HEK293 (cell line): ENCODE results near the gene KIF25.

ENCODE experiments used
- CTCF ChIA-PET: fragments of 350-600 bp; formaldehyde crosslinking; extraction: SDS; loops from one replicate; lab custom pipeline; 2021; ENCODE audit warnings: antibody characterized with exemption; lab: Yijun Ruan, JAX
- POLR2A ChIA-PET: fragments of 300-600 bp; formaldehyde crosslinking; extraction: SDS; loops from one replicate; lab custom pipeline; 2020; ENCODE audit warnings: antibody characterized with exemption, inconsistent platforms; lab: Yijun Ruan, JAX
- H3K27ac ChIP-seq: fragments of 200-500 bp; sonication (Bioruptor generic); 2 replicates; pipeline ENCODE4 v1.5.1; 2014; ENCODE audit warnings: low read depth, low read length, control low read depth, inconsistent platforms; ENCODE audit errors: extremely low read depth
- H3K36me3 ChIP-seq, 2 experiments: fragments of 200-500 bp in 1 of 2; sonication (Bioruptor generic) in 1 of 2; 1 replicate in 1 of 2; 2 replicates in 1 of 2; pipeline ENCODE4 v1.5.1; 2014 to 2017; ENCODE audit warnings: inconsistent platforms in 2 of 2, low read length in 2 of 2; ENCODE audit not compliant: control insufficient read depth in 2 of 2, insufficient read depth in 1 of 2
- H3K4me1 ChIP-seq: fragments of 200-500 bp; sonication (Bioruptor generic); 2 replicates; pipeline ENCODE4 v1.5.1; 2014; ENCODE audit warnings: mild to moderate bottlenecking, low read length, inconsistent platforms; ENCODE audit not compliant: control insufficient read depth, insufficient read depth
- H3K4me3 ChIP-seq: 2 replicates; pipeline ENCODE4 v1.5.1; 2011; ENCODE audit warnings: low read depth, mild to moderate bottlenecking, control low read depth, low read length, moderate library complexity
- H3K9me3 ChIP-seq: fragments of 200-500 bp; sonication (Bioruptor generic); 2 replicates; pipeline ENCODE4 v1.5.1; 2014; ENCODE audit warnings: low read depth, low read length, inconsistent platforms; ENCODE audit not compliant: control insufficient read depth, insufficient read depth
- KLF7 ChIP-seq: fragments of 450-650 bp; formaldehyde crosslinking; IDR thresholded peaks from 2 replicates; pipeline ENCODE4 v1.5.1; 2016; ENCODE audit warnings: missing biosample characterization, missing genetic modification characterization, borderline replicate concordance
- PATZ1 ChIP-seq: fragments of 450-650 bp; formaldehyde crosslinking; IDR thresholded peaks from 2 replicates; pipeline ENCODE4 v1.5.1; 2016; ENCODE audit warnings: missing biosample characterization, missing genetic modification characterization
- PRDM4 ChIP-seq: fragments of 450-650 bp; formaldehyde crosslinking; IDR thresholded peaks from 2 replicates; pipeline ENCODE4 v1.5.1; 2017; ENCODE audit warnings: missing biosample characterization, missing genetic modification characterization
- TCF7L2 ChIP-seq: IDR thresholded peaks from 2 replicates; pipeline ENCODE4 v1.6.1; 2011; ENCODE audit warnings: low read depth, mild to moderate bottlenecking, inconsistent platforms, low read length, moderate library complexity, borderline replicate concordance
- YY2 ChIP-seq: fragments of 450-650 bp; formaldehyde crosslinking; IDR thresholded peaks from 2 replicates; pipeline ENCODE4 v1.5.1; 2016; ENCODE audit warnings: missing biosample characterization, missing genetic modification characterization
- ZBTB44 ChIP-seq: fragments of 450-650 bp; IDR thresholded peaks from 2 replicates; pipeline ENCODE4 v1.5.1; 2018; ENCODE audit warnings: missing biosample characterization, mild to moderate bottlenecking, missing genetic modification characterization
- ZFP69B ChIP-seq: fragments of 450-650 bp; formaldehyde crosslinking; IDR thresholded peaks from 2 replicates; pipeline ENCODE4 v1.5.1; 2016; ENCODE audit warnings: missing biosample characterization, missing genetic modification characterization
- ZIC2 ChIP-seq: fragments of 450-650 bp; formaldehyde crosslinking; IDR thresholded peaks from 2 replicates; pipeline ENCODE4 v1.5.1; 2016; ENCODE audit warnings: missing biosample characterization, missing genetic modification characterization
- ZNF146 ChIP-seq: fragments of 450-650 bp; formaldehyde crosslinking; IDR thresholded peaks from 2 replicates; pipeline ENCODE4 v1.5.1; 2016; ENCODE audit warnings: missing biosample characterization, missing genetic modification characterization
- ZNF274 ChIP-seq, 2 experiments: fragments of 200-500 bp in 1 of 2; fragments of 450-650 bp in 1 of 2; sonication (Bioruptor generic) in 1 of 2; formaldehyde crosslinking in 1 of 2; IDR thresholded peaks; 2 replicates each; pipeline versions ENCODE4 v1.5.1 to v1.6.1; 2014 to 2016; ENCODE audit warnings: borderline replicate concordance in 1 of 2, inconsistent platforms in 1 of 2, low read length in 1 of 2, missing biosample characterization in 1 of 2, missing genetic modification characterization in 1 of 2
- ZNF280C ChIP-seq: fragments of 450-650 bp; formaldehyde crosslinking; IDR thresholded peaks from 2 replicates; pipeline ENCODE4 v1.5.1; 2016; ENCODE audit warnings: missing biosample characterization, missing genetic modification characterization
- ZNF292 ChIP-seq: fragments of 450-650 bp; formaldehyde crosslinking; IDR thresholded peaks from 2 replicates; pipeline ENCODE4 v1.5.1; 2016; ENCODE audit warnings: low read depth, missing biosample characterization, missing genetic modification characterization, borderline replicate concordance
- ZNF416 ChIP-seq: fragments of 450-650 bp; formaldehyde crosslinking; IDR thresholded peaks from 2 replicates; pipeline ENCODE4 v1.5.1; 2016; ENCODE audit warnings: missing biosample characterization, missing genetic modification characterization
- ZNF501 ChIP-seq: fragments of 450-650 bp; formaldehyde crosslinking; IDR thresholded peaks from 2 replicates; pipeline ENCODE4 v1.5.1; 2016; ENCODE audit warnings: missing biosample characterization, missing genetic modification characterization
- ZNF785 ChIP-seq: fragments of 450-650 bp; formaldehyde crosslinking; IDR thresholded peaks from 2 replicates; pipeline ENCODE4 v1.5.1; 2016; ENCODE audit warnings: missing biosample characterization, missing genetic modification characterization
- ZSCAN18 ChIP-seq: fragments of 450-650 bp; formaldehyde crosslinking; IDR thresholded peaks from 2 replicates; pipeline ENCODE4 v1.5.1; 2016; ENCODE audit warnings: missing biosample characterization, missing genetic modification characterization

The KIF25 gene

GRCh38 chr6:167948716-167949115, 48.8 kb upstream of the KIF25 start:
- CTCF ChIA-PET = interaction anchor here (0.7 kb wide), 1 partner anchor 90 kb away, joined by 4 read pairs; no protein-coding TSS in a partner anchor
- peaks cover 41 to 93% of the 10 kb centered on the region in 2 experiments for H3K36me3 ChIP-seq

GRCh38 chr6:167949121-167949684, 48.3 kb upstream of the KIF25 start:
- H3K4me1 ChIP-seq = peaks cover 6% of the 10 kb centered on the region
- no peak overlapping the region for H3K27ac ChIP-seq
- CTCF ChIA-PET = no interaction called here
- no peak overlapping the region for H3K4me3 ChIP-seq
- no peaks in the 10 kb centered on the region for H3K9me3 ChIP-seq
- TF ChIP-seq ZNF274 (IDR thresholded peaks at IDR 0.05; ENCODE audit: low read length) = no peak
- TF ChIP-seq ZNF274 (tag by site-specific recombination; IDR thresholded peaks at IDR 0.05; ENCODE audit: borderline replicate concordance) = no peak
- no peak for TF ChIP-seq TCF7L2
- TF ChIP-seq ZNF292 (tag by site-specific recombination) = no peak
- TF ChIP-seq ZNF146 (tag by site-specific recombination) = no peak
- no peak for TF ChIP-seq ZNF785 (tag by site-specific recombination)
- TF ChIP-seq ZSCAN18 (tag by site-specific recombination) = no peak
- TF ChIP-seq ZNF280C (tag by site-specific recombination) = no peak
- TF ChIP-seq ZNF501 (tag by site-specific recombination) = no peak
- no peak for TF ChIP-seq YY2 (tag by site-specific recombination)
- no peak for TF ChIP-seq PATZ1
- no peak for TF ChIP-seq KLF7 (tag by site-specific recombination)
- TF ChIP-seq ZFP69B = no peak
- no peak for TF ChIP-seq PRDM4
- no peak for TF ChIP-seq ZNF416 (tag by site-specific recombination)
- TF ChIP-seq, all 188 proteins: peak for 0
- POLR2A ChIA-PET = no interaction called here
- peaks cover 41 to 91% of the 10 kb centered on the region in 2 experiments for H3K36me3 ChIP-seq

More at GRCh38 chr6:167948716-167949115, 48.8 kb upstream of the KIF25 start:
- no peak overlapping the region for H3K4me3 ChIP-seq
- no peak overlapping the region for H3K27ac ChIP-seq
- POLR2A ChIA-PET = no interaction called here
- H3K4me1 ChIP-seq = peaks cover 6% of the 10 kb centered on the region
- no peak for TF ChIP-seq ZBTB44 (tag by site-specific recombination)
- TF ChIP-seq ZNF146 (tag by site-specific recombination) = no peak
- TF ChIP-seq ZIC2 (tag by site-specific recombination) = peak; percentile 69
- no peaks in the 10 kb centered on the region for H3K9me3 ChIP-seq
